ENCODE data around the gene CATSPER4. TPM values are rescaled to one million over a fixed set of nuclear protein-coding genes. Genes with fewer than 3 reads are reported as not detected.

The CATSPER4 gene
- total and polyA plus RNA-seq, 2 of the 8 experiments (the other 6 are each of a cell fraction or from before 2014, with no cell fraction given) = 0.65 to 0.83 TPM

DNA sequence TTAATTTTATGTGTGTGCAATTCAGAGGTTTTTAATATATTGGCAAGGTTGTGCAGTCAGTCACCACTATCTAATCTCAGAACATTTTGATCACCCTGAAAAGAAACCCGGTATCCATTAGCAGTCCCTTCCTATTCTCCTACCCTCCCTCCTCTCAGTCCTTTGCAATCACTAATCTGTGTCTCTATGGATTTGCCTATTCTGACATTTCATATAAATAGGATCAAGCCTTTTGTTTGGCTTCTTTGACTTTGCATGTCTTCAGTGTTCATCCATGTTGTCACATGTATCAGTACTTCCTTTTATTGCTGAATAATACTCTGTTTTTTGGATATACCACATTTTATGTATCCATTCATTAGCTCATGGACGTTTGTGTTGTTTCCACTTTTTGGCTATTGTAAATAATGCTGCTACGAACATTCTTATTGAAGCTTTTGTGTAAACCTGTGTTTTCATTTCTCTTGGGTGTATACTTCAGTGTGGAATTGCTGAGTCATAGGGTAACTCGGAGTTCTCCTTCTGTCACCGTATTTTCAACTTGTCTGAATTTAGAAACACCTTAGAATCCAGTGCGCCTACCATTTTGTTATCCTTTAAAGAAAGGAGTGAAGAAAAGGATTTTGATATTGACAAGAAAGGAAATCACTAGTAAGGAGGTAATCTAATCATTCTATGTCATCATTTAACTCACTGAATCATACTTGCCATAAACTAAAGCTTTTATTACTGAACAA is 47.0 kb downstream of the CATSPER4 start (continued):
- no peak for TF ChIP-seq NANOG (IDR thresholded peaks at IDR 0.05; ENCODE audit: insufficient read depth, low read depth, low read length, poor library complexity, severe bottlenecking)
- TF ChIP-seq CEBPB (IDR thresholded peaks at IDR 0.05; ENCODE audit: low read depth, low read length) = no peak
- TF ChIP-seq EP300 (IDR thresholded peaks at IDR 0.05; ENCODE audit: borderline replicate concordance in 1 of 2, low read depth in 2 of 2, low read length in 2 of 2) = no peak
- peak; percentile 43 for TF ChIP-seq MAFK (IDR thresholded peaks at IDR 0.05; ENCODE audit: low read depth, low read length)

All from H1 (cell line).